Measurements from ENCODE around the gene TMPRSS2.
A peak's percentile ranks its signal among the peaks of the same experiment; 100 is the strongest.

TMPRSS2 gene

DNA sequence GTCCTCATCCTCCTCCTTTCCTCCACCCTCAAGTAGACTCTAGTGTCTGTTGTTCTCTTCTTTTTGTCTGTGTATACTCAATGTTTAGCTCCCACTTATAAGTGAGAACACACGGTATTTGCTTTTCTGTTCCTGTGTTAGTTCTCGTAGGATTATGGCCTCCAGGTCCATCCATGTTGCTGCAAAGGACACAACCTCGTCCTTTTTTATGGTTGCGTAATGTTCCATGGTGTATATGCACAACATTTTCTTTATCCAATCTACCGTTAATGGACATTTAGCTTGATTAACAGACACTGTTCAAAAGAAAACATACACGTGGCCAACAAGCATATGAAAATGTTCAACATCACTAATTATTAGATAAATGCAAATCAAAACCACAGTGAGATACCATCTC lies 44.3 kb upstream of the TMPRSS2 start:
- TF ChIP-seq ZNF514 (tag by site-specific recombination; IDR thresholded peaks at IDR 0.05) = no peak
- peak; percentile 50 for TF ChIP-seq ZNF146 (tag by site-specific recombination; IDR thresholded peaks at IDR 0.05)
- TF ChIP-seq ZBTB8A (tag by site-specific recombination; IDR thresholded peaks at IDR 0.05) = no peak
- TF ChIP-seq ZNF555 (tag by site-specific recombination; conservative IDR thresholded peaks at IDR 0.05) = no peak
- TF ChIP-seq ZNF596 (tag by site-specific recombination; IDR thresholded peaks at IDR 0.05) = no peak
- TF ChIP-seq ZSCAN30 (tag by site-specific recombination; IDR thresholded peaks at IDR 0.05) = no peak
- no peak for TF ChIP-seq ZNF266 (tag by site-specific recombination; IDR thresholded peaks at IDR 0.05; ENCODE audit: low read depth)
- TF ChIP-seq, protein P1, sequence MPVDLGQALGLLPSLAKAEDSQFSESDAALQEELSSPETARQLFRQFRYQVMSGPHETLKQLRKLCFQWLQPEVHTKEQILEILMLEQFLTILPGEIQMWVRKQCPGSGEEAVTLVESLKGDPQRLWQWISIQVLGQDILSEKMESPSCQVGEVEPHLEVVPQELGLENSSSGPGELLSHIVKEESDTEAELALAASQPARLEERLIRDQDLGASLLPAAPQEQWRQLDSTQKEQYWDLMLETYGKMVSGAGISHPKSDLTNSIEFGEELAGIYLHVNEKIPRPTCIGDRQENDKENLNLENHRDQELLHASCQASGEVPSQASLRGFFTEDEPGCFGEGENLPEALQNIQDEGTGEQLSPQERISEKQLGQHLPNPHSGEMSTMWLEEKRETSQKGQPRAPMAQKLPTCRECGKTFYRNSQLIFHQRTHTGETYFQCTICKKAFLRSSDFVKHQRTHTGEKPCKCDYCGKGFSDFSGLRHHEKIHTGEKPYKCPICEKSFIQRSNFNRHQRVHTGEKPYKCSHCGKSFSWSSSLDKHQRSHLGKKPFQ (tag by site-specific recombination; IDR thresholded peaks at IDR 0.05) = no peak

DNA sequence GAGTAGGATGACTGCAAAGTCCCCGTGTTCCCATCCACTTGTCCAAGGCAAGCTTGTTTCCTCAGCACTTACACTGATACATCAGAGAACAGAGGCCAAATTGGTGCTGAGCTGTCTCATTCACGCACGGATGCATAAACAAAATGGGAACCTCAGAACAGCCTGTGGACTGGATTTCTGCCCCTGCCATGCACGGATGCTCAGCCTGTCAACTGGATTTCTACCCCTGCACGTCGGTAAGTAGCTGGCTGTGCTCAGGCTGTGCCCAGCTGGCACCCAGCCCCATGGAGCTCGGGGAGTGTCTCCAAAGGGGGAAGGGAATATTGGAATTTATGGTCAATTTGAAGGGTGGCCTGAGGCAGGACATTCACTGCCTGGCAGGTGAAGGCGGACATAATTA lies 40.8 kb upstream of the TMPRSS2 start:
- no peaks in the 10 kb centered on the region for H3K36me3 ChIP-seq (ENCODE audit: control insufficient read depth in 2 of 2, insufficient read depth in 1 of 2, low read length in 2 of 2)
- ChIA-PET POLR2A (no interaction called here), CTCF (no interaction called here)
- no peak for TF ChIP-seq ZBTB7A (tag by site-specific recombination; IDR thresholded peaks at IDR 0.05; ENCODE audit: low read depth)
- TF ChIP-seq ZNF548 (tag by site-specific recombination; IDR thresholded peaks at IDR 0.05) = no peak
- TF ChIP-seq ZNF544 (tag by site-specific recombination; IDR thresholded peaks at IDR 0.05) = no peak
- TF ChIP-seq ZNF37A (tag by site-specific recombination; IDR thresholded peaks at IDR 0.05) = no peak
- TF ChIP-seq, protein P2, sequence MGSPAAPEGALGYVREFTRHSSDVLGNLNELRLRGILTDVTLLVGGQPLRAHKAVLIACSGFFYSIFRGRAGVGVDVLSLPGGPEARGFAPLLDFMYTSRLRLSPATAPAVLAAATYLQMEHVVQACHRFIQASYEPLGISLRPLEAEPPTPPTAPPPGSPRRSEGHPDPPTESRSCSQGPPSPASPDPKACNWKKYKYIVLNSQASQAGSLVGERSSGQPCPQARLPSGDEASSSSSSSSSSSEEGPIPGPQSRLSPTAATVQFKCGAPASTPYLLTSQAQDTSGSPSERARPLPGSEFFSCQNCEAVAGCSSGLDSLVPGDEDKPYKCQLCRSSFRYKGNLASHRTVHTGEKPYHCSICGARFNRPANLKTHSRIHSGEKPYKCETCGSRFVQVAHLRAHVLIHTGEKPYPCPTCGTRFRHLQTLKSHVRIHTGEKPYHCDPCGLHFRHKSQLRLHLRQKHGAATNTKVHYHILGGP (tag by site-specific recombination; IDR thresholded peaks at IDR 0.05) = no peak
- no peak for TF ChIP-seq ZBTB17 (tag by site-specific recombination; IDR thresholded peaks at IDR 0.05)
- no peak for TF ChIP-seq ZNF112 (tag by site-specific recombination; IDR thresholded peaks at IDR 0.05)
- TF ChIP-seq ZNF155 (tag by site-specific recombination; IDR thresholded peaks at IDR 0.05) = no peak
- no peak for TF ChIP-seq ZNF701 (tag by site-specific recombination; IDR thresholded peaks at IDR 0.05)
- no peak for TF ChIP-seq ZNF654 (tag by site-specific recombination; IDR thresholded peaks at IDR 0.05; ENCODE audit: low read depth)
- TF ChIP-seq ZNF121 (tag by site-specific recombination; IDR thresholded peaks at IDR 0.05) = no peak
- TF ChIP-seq ZNF239 (tag by site-specific recombination; IDR thresholded peaks at IDR 0.05) = no peak
- no peak for TF ChIP-seq BCL11A (tag by site-specific recombination; IDR thresholded peaks at IDR 0.05; ENCODE audit: low read depth)
- no peak for TF ChIP-seq ZFP69B (tag by site-specific recombination; IDR thresholded peaks at IDR 0.05)
- no peak for TF ChIP-seq ZNF426 (tag by site-specific recombination; IDR thresholded peaks at IDR 0.05)
- no peak for TF ChIP-seq MEIS1 (CRISPR knock-in tag; IDR thresholded peaks at IDR 0.05; ENCODE audit: borderline replicate concordance)
- no peak for TF ChIP-seq IKZF3 (tag by site-specific recombination; IDR thresholded peaks at IDR 0.05)
- TF ChIP-seq, protein P3, sequence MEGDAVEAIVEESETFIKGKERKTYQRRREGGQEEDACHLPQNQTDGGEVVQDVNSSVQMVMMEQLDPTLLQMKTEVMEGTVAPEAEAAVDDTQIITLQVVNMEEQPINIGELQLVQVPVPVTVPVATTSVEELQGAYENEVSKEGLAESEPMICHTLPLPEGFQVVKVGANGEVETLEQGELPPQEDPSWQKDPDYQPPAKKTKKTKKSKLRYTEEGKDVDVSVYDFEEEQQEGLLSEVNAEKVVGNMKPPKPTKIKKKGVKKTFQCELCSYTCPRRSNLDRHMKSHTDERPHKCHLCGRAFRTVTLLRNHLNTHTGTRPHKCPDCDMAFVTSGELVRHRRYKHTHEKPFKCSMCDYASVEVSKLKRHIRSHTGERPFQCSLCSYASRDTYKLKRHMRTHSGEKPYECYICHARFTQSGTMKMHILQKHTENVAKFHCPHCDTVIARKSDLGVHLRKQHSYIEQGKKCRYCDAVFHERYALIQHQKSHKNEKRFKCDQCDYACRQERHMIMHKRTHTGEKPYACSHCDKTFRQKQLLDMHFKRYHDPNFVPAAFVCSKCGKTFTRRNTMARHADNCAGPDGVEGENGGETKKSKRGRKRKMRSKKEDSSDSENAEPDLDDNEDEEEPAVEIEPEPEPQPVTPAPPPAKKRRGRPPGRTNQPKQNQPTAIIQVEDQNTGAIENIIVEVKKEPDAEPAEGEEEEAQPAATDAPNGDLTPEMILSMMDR (tag by site-specific recombination; IDR thresholded peaks at IDR 0.05) = no peak
- no peak for TF ChIP-seq ZNF670 (tag by site-specific recombination; IDR thresholded peaks at IDR 0.05; ENCODE audit: low read depth)
- no peak overlapping the region for H3K4me3 ChIP-seq (ENCODE audit: low read depth, low read length)
- H3K9me3 ChIP-seq (ENCODE audit: control insufficient read depth, insufficient read depth, low read depth, low read length) = no peaks in the 10 kb centered on the region
- H3K27ac ChIP-seq (ENCODE audit: extremely low read depth, low read depth, low read length) = no peak overlapping the region
- no peaks in the 10 kb centered on the region for H3K4me1 ChIP-seq (ENCODE audit: control insufficient read depth, insufficient read depth, low read length)

More for the DNA sequence above, 44.3 kb upstream of the TMPRSS2 start:
- Histone ChIP-seq H3K9me3 (ENCODE audit: control insufficient read depth, insufficient read depth, low read depth, low read length) (no peaks in the 10 kb centered on the region), H3K4me3 (ENCODE audit: low read depth, low read length) (no peak overlapping the region), H3K27ac (ENCODE audit: extremely low read depth, low read depth, low read length) (no peak overlapping the region), H3K36me3 (ENCODE audit: control insufficient read depth in 2 of 2, insufficient read depth in 1 of 2, low read length in 2 of 2) (no peaks in the 10 kb centered on the region), H3K4me1 (ENCODE audit: control insufficient read depth, insufficient read depth, low read length) (no peaks in the 10 kb centered on the region)
- POLR2A ChIA-PET = no interaction called here
- CTCF ChIA-PET = interaction anchor here (0.8 kb wide), 1 partner anchor 10 kb away, joined by 5 read pairs; no protein-coding TSS in a partner anchor

Measured in HEK293 (cell line).